ENCODE measurements around the gene SNX13. TPM values are rescaled to one million over a fixed set of nuclear protein-coding genes. Genes with fewer than 3 reads are reported as not detected.

SNX13 gene
- total and polyA plus RNA-seq, 2 donors (not counting 3 experiments of a cell fraction or from before 2014, with no cell fraction given), result 6.1 to 28.5 TPM

DNA sequence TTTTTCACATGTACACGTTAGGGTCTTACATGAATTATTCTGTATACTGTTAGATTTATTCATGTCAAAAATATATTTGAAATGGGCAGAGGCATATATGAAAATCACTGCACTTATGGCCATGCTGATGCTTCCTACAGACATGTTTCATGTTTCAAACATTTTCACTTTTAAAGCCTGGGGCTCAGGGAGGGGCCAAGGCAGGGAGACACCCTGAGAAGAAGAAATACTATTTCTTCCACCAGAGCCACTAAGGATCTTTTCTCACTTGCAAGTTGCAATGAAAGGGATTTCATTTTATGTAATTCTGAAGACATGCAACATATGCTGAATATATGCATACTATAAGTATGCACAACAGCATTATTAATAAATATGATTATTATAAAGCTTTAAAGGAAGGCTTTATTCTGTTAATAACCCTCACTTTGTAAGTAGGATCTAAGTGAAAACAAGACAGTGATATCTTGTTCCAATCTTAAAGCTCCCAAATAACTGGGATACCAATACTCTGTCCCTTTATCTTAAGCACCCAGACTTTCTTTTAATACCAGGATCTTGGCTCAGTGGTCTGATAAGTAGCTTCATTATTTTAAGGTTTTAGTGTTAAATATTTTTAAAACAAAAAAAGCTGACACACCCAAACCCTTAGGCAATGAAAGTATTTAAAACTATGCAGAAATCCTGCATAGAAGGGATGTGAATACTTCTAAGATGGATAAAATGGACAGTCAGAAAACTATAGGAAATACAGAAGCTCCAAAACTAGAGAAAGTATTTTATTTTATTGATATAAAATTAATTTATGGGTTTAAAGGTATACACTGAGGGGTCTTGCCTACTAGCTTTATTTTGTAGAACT is 148.0 kb downstream of the SNX13 start:
- no peak for TF ChIP-seq POLR2AphosphoS5 (IDR thresholded peaks at IDR 0.05; ENCODE audit: insufficient read depth, low read depth, low read length)
- TF ChIP-seq GATA2 (IDR thresholded peaks at IDR 0.05; ENCODE audit: insufficient read depth, insufficient read length, low read depth, low read length), result no peak
- TF ChIP-seq MYC (IDR thresholded peaks at IDR 0.05; ENCODE audit: low read depth, low read length), result no peak
- no peak for TF ChIP-seq FOS (IDR thresholded peaks at IDR 0.05; ENCODE audit: borderline replicate concordance, insufficient read depth, low read length)
- no peak for TF ChIP-seq EZH2 (IDR thresholded peaks at IDR 0.05; ENCODE audit: borderline replicate concordance, low read depth, low read length, severe bottlenecking)
- no peak for TF ChIP-seq JUN (IDR thresholded peaks at IDR 0.05; ENCODE audit: borderline replicate concordance, insufficient read depth, insufficient read length, low read depth)
- TF ChIP-seq, protein P1, sequence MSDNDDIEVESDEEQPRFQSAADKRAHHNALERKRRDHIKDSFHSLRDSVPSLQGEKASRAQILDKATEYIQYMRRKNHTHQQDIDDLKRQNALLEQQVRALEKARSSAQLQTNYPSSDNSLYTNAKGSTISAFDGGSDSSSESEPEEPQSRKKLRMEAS (IDR thresholded peaks at IDR 0.05; ENCODE audit: insufficient read depth, insufficient read length), result no peak
- no peak for TF ChIP-seq POLR2A (IDR thresholded peaks at IDR 0.05; ENCODE audit: low read depth, low read length)
- TF ChIP-seq, protein P2, sequence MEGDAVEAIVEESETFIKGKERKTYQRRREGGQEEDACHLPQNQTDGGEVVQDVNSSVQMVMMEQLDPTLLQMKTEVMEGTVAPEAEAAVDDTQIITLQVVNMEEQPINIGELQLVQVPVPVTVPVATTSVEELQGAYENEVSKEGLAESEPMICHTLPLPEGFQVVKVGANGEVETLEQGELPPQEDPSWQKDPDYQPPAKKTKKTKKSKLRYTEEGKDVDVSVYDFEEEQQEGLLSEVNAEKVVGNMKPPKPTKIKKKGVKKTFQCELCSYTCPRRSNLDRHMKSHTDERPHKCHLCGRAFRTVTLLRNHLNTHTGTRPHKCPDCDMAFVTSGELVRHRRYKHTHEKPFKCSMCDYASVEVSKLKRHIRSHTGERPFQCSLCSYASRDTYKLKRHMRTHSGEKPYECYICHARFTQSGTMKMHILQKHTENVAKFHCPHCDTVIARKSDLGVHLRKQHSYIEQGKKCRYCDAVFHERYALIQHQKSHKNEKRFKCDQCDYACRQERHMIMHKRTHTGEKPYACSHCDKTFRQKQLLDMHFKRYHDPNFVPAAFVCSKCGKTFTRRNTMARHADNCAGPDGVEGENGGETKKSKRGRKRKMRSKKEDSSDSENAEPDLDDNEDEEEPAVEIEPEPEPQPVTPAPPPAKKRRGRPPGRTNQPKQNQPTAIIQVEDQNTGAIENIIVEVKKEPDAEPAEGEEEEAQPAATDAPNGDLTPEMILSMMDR (IDR thresholded peaks at IDR 0.05; ENCODE audit: extremely low read depth in 1 of 2, insufficient read depth in 1 of 2, low read depth in 1 of 2, low read length in 2 of 2), result no peak
- Histone ChIP-seq H3K4me1 (ENCODE audit: control insufficient read depth, extremely low read depth, insufficient read depth, low read length) (no peaks in the 10 kb centered on the region), H3K27ac (ENCODE audit: insufficient read depth, low read depth, low read length) (no peak overlapping the region), H2AFZ (ENCODE audit: low read depth, low read length) (no peak overlapping the region), H4K20me1 (replicated peaks; ENCODE audit: control insufficient read depth, extremely low read depth, insufficient read depth, low read length) (no peaks in the 10 kb centered on the region), H3K36me3 (ENCODE audit: control insufficient read depth in 2 of 2, extremely low read depth in 1 of 2, insufficient read depth in 2 of 2, low read length in 2 of 2) (peaks cover 0 to 4% of the 10 kb centered on the region in 2 experiments), H3K4me3 (replicated peaks in 1 of 3; ENCODE audit: insufficient read depth in 1 of 3, low read depth in 1 of 3, low read length in 3 of 3) (no peak overlapping the region), H3K9ac (replicated peaks; ENCODE audit: extremely low read depth, insufficient read depth, low read length) (no peak overlapping the region), H3K4me2 (ENCODE audit: insufficient read depth, low read length) (no peak overlapping the region), H3K9me3 (replicated peaks; ENCODE audit: control insufficient read depth, insufficient read depth, low read length) (no peaks in the 10 kb centered on the region), H3K79me2 (ENCODE audit: control insufficient read depth, insufficient read depth, low read length) (no peaks in the 10 kb centered on the region), H3K9me1 (replicated peaks; ENCODE audit: control insufficient read depth, extremely low read depth, insufficient read depth, low read length) (no peaks in the 10 kb centered on the region), H3K27me3 (ENCODE audit: control insufficient read depth in 2 of 2, insufficient read depth in 2 of 2, low read length in 2 of 2) (no peaks in the 10 kb centered on the region)
- no peak for FAIRE-seq
- BruUV-seq (replicated peaks), result no TSS peak
- intact Hi-C loops (cut with micrococcal nuclease) (no loop called here), dilution Hi-C loops (cut with MboI; ENCODE audit: extremely low pct_ligation_motif_present, low sequenced_read_pairs) (no loop called here)
- DNase-seq (ENCODE audit: low read depth, low spot score), result no peak
- ChIA-PET CTCF (interaction anchor here (0.6 to 1.6 kb wide), 5 partner anchors 11 to 553 kb away, joined by 3 to 7 read pairs (median 3); no protein-coding TSS in a partner anchor), POLR2A (no interaction called here)
